ENCODE data around the gene SERPINA1. TPM values are rescaled to one million over a fixed set of nuclear protein-coding genes. Genes with fewer than 3 reads are reported as not detected.

SERPINA1 gene
- total RNA-seq, 1 experiment from 2014 or later = 10.5 TPM

DNA sequence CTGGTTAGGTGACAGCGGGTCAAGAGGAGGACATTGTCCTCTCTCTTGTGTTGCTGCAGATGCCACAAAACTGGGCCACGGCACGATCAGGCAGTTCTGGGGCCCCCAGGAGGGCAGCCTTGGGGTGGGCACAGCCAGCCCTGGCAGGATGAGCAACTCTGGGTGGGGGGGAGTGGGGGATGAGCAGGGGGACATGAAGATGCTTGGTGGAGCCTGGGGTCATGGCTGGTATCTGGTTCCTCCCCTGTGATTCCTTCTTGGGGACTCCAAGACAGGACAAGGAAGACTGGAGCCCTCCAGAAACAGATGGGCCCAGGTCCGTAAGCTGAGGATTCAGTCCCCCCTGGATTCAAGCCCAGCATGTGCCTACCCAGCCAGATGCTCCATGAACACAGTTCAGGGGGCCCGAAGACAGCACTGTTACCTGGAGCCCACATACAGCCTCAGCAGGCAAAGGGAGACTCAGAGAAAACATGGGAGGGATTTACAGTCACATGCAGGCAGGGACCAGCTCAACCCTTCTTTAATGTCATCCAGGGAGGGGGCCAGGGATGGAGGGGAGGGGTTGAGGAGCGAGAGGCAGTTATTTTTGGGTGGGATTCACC is 10.4 kb downstream of the SERPINA1 start:
- no TSS peak for BruUV-seq (replicated peaks)
- H3K9me2 ChIP-seq (replicated peaks; ENCODE audit: low read length) = no peaks in the 10 kb centered on the region
- no peak overlapping the region for H3K27ac ChIP-seq (ENCODE audit: low read length)
- H4K20me1 ChIP-seq (ENCODE audit: low read length) = no peaks in the 10 kb centered on the region
- no peaks in the 10 kb centered on the region for H3F3A ChIP-seq (ENCODE audit: low read length, unreplicated experiment)
- no peaks in the 10 kb centered on the region for H3K36me3 ChIP-seq (ENCODE audit: low read depth, low read length)
- no peak overlapping the region for H3K4me3 ChIP-seq (ENCODE audit: low read length)
- H3K9ac ChIP-seq (ENCODE audit: low read length) = no peak overlapping the region
- no peak for DNase-seq
- no peaks in the 10 kb centered on the region for H3K9me3 ChIP-seq (ENCODE audit: low read length)
- H3K4me2 ChIP-seq (ENCODE audit: low read length) = no peak overlapping the region
- no peaks in the 10 kb centered on the region for H3K79me2 ChIP-seq (ENCODE audit: low read length)
- POLR2A ChIA-PET (ENCODE audit: unreplicated experiment) = no interaction called here
- intact Hi-C loops (cut with micrococcal nuclease) = no loop called here
- CTCF ChIA-PET = no interaction called here
- ATAC-seq = no peak
- H3K4me1 ChIP-seq (ENCODE audit: insufficient read depth, low read length) = peaks cover 7% of the 10 kb centered on the region; the same call in 1 of the 2 replicates
- no peak overlapping the region for H2AFZ ChIP-seq (ENCODE audit: low read length)
- TF ChIP-seq, protein P1, sequence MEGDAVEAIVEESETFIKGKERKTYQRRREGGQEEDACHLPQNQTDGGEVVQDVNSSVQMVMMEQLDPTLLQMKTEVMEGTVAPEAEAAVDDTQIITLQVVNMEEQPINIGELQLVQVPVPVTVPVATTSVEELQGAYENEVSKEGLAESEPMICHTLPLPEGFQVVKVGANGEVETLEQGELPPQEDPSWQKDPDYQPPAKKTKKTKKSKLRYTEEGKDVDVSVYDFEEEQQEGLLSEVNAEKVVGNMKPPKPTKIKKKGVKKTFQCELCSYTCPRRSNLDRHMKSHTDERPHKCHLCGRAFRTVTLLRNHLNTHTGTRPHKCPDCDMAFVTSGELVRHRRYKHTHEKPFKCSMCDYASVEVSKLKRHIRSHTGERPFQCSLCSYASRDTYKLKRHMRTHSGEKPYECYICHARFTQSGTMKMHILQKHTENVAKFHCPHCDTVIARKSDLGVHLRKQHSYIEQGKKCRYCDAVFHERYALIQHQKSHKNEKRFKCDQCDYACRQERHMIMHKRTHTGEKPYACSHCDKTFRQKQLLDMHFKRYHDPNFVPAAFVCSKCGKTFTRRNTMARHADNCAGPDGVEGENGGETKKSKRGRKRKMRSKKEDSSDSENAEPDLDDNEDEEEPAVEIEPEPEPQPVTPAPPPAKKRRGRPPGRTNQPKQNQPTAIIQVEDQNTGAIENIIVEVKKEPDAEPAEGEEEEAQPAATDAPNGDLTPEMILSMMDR (conservative IDR thresholded peaks at IDR 0.05; ENCODE audit: low read depth, low read length) = no peak
- TF ChIP-seq EZH2phosphoT487 (IDR thresholded peaks at IDR 0.05; ENCODE audit: borderline replicate concordance, low read length) (no peak), EZH2 (IDR thresholded peaks at IDR 0.05; ENCODE audit: low read length, unreplicated experiment) (no peak)
- H3K27me3 ChIP-seq (ENCODE audit: low read length) = peaks cover 5% of the 10 kb centered on the region; the same call in 1 of the 2 replicates

DNA sequence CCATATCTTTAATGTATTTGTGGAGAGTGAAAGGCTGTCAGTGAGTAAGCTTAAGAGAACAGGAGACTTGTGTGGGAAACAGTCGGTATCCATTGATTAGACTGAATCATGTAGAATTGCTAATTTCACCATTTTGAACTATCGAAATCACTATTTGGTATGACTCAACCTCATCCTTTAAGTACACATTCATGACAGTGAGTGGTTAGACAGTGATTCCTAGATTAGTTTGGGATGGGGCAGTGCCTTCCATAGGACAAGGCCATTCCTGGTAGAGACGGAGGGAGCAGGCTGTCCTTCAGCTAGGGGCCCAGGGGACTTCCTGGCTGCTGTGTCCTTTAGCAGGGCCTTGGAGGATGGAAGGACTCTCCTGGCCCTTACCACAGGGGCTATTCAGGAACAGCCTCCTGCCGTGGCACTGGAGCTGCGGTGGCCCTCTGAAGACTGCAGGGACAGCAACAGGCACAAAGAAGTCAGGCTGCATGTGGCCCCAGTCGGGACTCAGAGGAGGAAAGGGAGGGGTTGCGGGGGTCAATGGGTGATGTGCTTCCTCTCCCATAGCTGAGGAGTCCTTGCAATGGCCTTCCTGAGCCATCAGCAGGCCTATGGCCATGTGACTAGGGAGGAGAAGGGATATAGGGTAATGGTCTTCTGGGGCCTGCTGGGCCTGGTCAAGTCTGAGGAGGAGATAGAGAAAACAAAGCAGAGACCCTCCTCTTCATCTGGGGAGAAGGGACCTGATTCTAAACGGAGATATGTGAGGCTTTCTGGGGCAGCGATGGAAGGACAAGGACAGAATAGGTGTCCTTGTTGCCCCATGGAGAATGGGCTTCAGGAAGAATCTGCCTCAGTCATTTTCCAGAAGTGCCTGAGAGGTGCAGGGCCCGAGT is 11.2 kb downstream of the SERPINA1 start:
- Histone ChIP-seq H3K9ac (ENCODE audit: low read length) (no peak overlapping the region), H4K20me1 (ENCODE audit: low read length) (no peaks in the 10 kb centered on the region), H3K27me3 (ENCODE audit: low read length) (peaks cover 5% of the 10 kb centered on the region; the same call in 1 of the 2 replicates), H3K36me3 (ENCODE audit: low read depth, low read length) (no peaks in the 10 kb centered on the region), H3K4me1 (ENCODE audit: insufficient read depth, low read length) (peaks cover 7% of the 10 kb centered on the region; the same call in 1 of the 2 replicates), H3K4me3 (ENCODE audit: low read length) (no peak overlapping the region), H2AFZ (ENCODE audit: low read length) (no peak overlapping the region), H3K79me2 (ENCODE audit: low read length) (no peaks in the 10 kb centered on the region), H3K27ac (ENCODE audit: low read length) (no peak overlapping the region), H3K9me2 (replicated peaks; ENCODE audit: low read length) (no peaks in the 10 kb centered on the region), H3F3A (ENCODE audit: low read length, unreplicated experiment) (no peaks in the 10 kb centered on the region), H3K4me2 (ENCODE audit: low read length) (no peak overlapping the region), H3K9me3 (ENCODE audit: low read length) (no peaks in the 10 kb centered on the region)
- TF ChIP-seq EZH2 (IDR thresholded peaks at IDR 0.05; ENCODE audit: low read length, unreplicated experiment) = no peak
- TF ChIP-seq, protein P1 (conservative IDR thresholded peaks at IDR 0.05; ENCODE audit: low read depth, low read length) = no peak
- no peak for TF ChIP-seq EZH2phosphoT487 (IDR thresholded peaks at IDR 0.05; ENCODE audit: borderline replicate concordance, low read length)
- BruUV-seq (replicated peaks) = no TSS peak
- ChIA-PET CTCF (no interaction called here), POLR2A (ENCODE audit: unreplicated experiment) (no interaction called here)
- no peak for DNase-seq
- intact Hi-C loops (cut with micrococcal nuclease) = no loop called here
- ATAC-seq = no peak
